ENCODE data around the gene SPARCL1. TPM values are rescaled to one million over a fixed set of nuclear protein-coding genes. Genes with fewer than 3 reads are reported as not detected.

Gene SPARCL1
- polyA plus RNA-seq, 1 donor (not counting 4 experiments of a cell fraction or from before 2014, with no cell fraction given): not detected

- no peak overlapping the region for H3K4me2 ChIP-seq (ENCODE audit: control insufficient read depth, extremely low read depth, insufficient read depth, low read depth, low read length)
- no peak overlapping the region for H2AFZ ChIP-seq (ENCODE audit: control insufficient read depth, low read length)
- H3K9me1 ChIP-seq (ENCODE audit: control insufficient read depth, extremely low read depth, insufficient read depth, low read length): no peaks in the 10 kb centered on the region
- FAIRE-seq (no peak), DNase-seq (ENCODE audit: low read depth, low spot score) (no peak)
- no peak overlapping the region for H3K4me3 ChIP-seq (ENCODE audit: control insufficient read depth in 2 of 3, extremely low read depth in 1 of 3, insufficient read depth in 2 of 3, low read depth in 1 of 3, low read length in 3 of 3)
- no peaks in the 10 kb centered on the region for H3K79me2 ChIP-seq (ENCODE audit: control insufficient read depth, insufficient read depth, low read length)
- H3K27me3 ChIP-seq (ENCODE audit: control insufficient read depth, extremely low read depth, insufficient read depth, low read length): peaks cover 3% of the 10 kb centered on the region
- no peaks in the 10 kb centered on the region for H3K9me3 ChIP-seq (ENCODE audit: control insufficient read depth, low read depth, low read length)
- H3K27ac ChIP-seq (ENCODE audit: control insufficient read depth, insufficient read depth, low read length): no peak overlapping the region
- no peak overlapping the region for H3K9ac ChIP-seq (ENCODE audit: control insufficient read depth, extremely low read depth, insufficient read depth, low read length)
- no peaks in the 10 kb centered on the region for H4K20me1 ChIP-seq (ENCODE audit: control insufficient read depth, extremely low read depth, insufficient read depth, low read length)
- no peaks in the 10 kb centered on the region for H3K36me3 ChIP-seq (ENCODE audit: control insufficient read depth in 2 of 2, extremely low read depth in 1 of 2, insufficient read depth in 2 of 2, low read length in 2 of 2)
- dilution Hi-C loops (cut with MboI; ENCODE audit: extremely low pct_ligation_motif_present, low sequenced_read_pairs): no loop called here
- no peaks in the 10 kb centered on the region for H3K4me1 ChIP-seq (ENCODE audit: control insufficient read depth, extremely low read depth, insufficient read depth, low read length)
- no peak for TF ChIP-seq CTCF (optimal IDR thresholded peaks at IDR 0.05 in 1 of 3, IDR thresholded peaks at IDR 0.05 in 1 of 3, conservative IDR thresholded peaks at IDR 0.05 in 1 of 3; ENCODE audit: extremely low read depth in 1 of 3, insufficient read depth in 2 of 3, low read length in 3 of 3)
- no peak for TF ChIP-seq EZH2 (IDR thresholded peaks at IDR 0.05; ENCODE audit: low read length)
Measured at GRCh38 chr4:87566276-87566675, 37.1 kb upstream of the SPARCL1 start.

DNA sequence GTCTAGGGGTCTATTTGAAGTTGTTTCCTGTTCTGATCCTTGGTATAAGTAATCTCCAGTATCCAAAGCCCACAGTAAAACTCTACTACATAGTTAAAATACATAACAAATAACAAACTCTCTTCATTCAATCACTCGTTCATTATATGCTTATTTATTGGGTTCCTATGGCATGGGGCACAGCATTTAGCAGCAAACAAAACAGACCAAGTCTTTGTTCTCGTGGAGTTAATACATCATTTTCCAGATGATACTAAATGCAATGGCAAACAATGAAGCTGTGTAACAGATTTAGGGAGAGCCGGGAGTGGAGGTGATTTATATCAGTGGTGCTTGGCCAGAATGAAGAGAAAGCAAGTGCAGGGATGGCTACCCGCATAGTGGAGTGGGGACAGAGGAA is 36.6 kb upstream of the SPARCL1 start:
- H3K27ac ChIP-seq (ENCODE audit: control insufficient read depth, insufficient read depth, low read length): no peak overlapping the region
- no peaks in the 10 kb centered on the region for H3K9me1 ChIP-seq (ENCODE audit: control insufficient read depth, extremely low read depth, insufficient read depth, low read length)
- dilution Hi-C loops (cut with MboI; ENCODE audit: extremely low pct_ligation_motif_present, low sequenced_read_pairs): no loop called here
- H3K36me3 ChIP-seq (ENCODE audit: control insufficient read depth in 2 of 2, extremely low read depth in 1 of 2, insufficient read depth in 2 of 2, low read length in 2 of 2): no peaks in the 10 kb centered on the region
- H2AFZ ChIP-seq (ENCODE audit: control insufficient read depth, low read length): no peak overlapping the region
- no peak overlapping the region for H3K4me3 ChIP-seq (ENCODE audit: control insufficient read depth in 2 of 3, extremely low read depth in 1 of 3, insufficient read depth in 2 of 3, low read depth in 1 of 3, low read length in 3 of 3)
- H3K79me2 ChIP-seq (ENCODE audit: control insufficient read depth, insufficient read depth, low read length): no peaks in the 10 kb centered on the region
- TF ChIP-seq CTCF (optimal IDR thresholded peaks at IDR 0.05 in 1 of 3, IDR thresholded peaks at IDR 0.05 in 1 of 3, conservative IDR thresholded peaks at IDR 0.05 in 1 of 3; ENCODE audit: extremely low read depth in 1 of 3, insufficient read depth in 2 of 3, low read length in 3 of 3) (no peak), EZH2 (IDR thresholded peaks at IDR 0.05; ENCODE audit: low read length) (no peak)
- H3K9ac ChIP-seq (ENCODE audit: control insufficient read depth, extremely low read depth, insufficient read depth, low read length): no peak overlapping the region
- FAIRE-seq (no peak), DNase-seq (ENCODE audit: low read depth, low spot score) (no peak)
- H3K4me2 ChIP-seq (ENCODE audit: control insufficient read depth, extremely low read depth, insufficient read depth, low read depth, low read length): no peak overlapping the region
- no peaks in the 10 kb centered on the region for H3K9me3 ChIP-seq (ENCODE audit: control insufficient read depth, low read depth, low read length)
- H4K20me1 ChIP-seq (ENCODE audit: control insufficient read depth, extremely low read depth, insufficient read depth, low read length): no peaks in the 10 kb centered on the region
- H3K4me1 ChIP-seq (ENCODE audit: control insufficient read depth, extremely low read depth, insufficient read depth, low read length): no peaks in the 10 kb centered on the region
- peaks cover 3% of the 10 kb centered on the region for H3K27me3 ChIP-seq (ENCODE audit: control insufficient read depth, extremely low read depth, insufficient read depth, low read length)
